Measurements from ENCODE around the gene RGMA.

RGMA gene

DNA sequence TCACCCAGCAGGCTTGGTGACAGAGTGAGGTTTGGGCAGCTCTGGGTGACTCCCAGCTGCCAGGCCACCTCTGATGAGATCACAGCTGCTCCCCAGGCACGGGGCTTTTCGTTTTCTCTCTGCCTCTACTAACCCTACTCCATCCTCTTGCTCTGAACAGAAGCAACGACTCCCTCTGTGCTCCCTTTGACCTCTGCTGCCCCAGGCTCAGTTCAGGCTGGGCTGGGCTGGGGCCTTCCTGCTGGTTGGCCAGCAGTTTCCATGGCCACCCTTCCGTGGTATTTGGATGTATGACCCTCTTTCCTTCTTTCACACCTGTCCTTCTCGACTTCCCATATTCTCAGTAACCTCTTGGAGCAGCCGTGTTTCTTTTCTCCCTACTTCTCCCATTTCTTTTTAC lies 8.6 kb downstream of the RGMA start:
- Mint-ChIP-seq H3K36me3 (no peaks in the 10 kb centered on the region), H3K27me3 (peaks cover 81% of the 10 kb centered on the region)
- no peak for ATAC-seq

DNA sequence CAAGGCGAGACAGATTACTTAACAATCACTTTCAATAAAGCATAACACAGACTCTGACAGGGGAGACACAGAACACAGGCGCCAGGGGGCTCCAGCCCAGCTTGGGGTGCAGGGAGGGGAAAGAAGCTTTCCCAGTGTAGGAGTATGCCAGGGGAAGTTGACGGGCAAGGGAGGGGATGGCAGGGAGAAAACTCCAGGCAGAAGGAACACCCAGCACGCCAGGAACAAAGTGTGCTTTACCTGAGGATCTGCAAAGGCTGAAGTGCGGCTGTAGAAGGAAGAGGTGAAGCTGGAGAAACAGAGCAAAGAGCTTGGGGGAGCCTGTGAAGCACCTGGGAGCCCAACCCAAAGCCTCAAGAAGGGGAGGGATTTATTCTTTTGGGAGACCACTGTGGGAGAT lies 12.1 kb downstream of the RGMA start:
- no peaks in the 10 kb centered on the region for H3K9me3 Mint-ChIP-seq
- ATAC-seq: no peak
- H3K27ac Mint-ChIP-seq: no peak overlapping the region
- peaks cover 15% of the 10 kb centered on the region for H3K4me1 Mint-ChIP-seq
- peaks cover 83% of the 10 kb centered on the region for H3K27me3 Mint-ChIP-seq
- no peaks in the 10 kb centered on the region for H3K36me3 Mint-ChIP-seq
- H3K4me3 Mint-ChIP-seq: no peak overlapping the region

More for the DNA sequence above, 8.6 kb downstream of the RGMA start:
- Mint-ChIP-seq H3K27ac (no peak overlapping the region), H3K4me1 (no peaks in the 10 kb centered on the region), H3K4me3 (no peak overlapping the region), H3K9me3 (no peaks in the 10 kb centered on the region)

DNA sequence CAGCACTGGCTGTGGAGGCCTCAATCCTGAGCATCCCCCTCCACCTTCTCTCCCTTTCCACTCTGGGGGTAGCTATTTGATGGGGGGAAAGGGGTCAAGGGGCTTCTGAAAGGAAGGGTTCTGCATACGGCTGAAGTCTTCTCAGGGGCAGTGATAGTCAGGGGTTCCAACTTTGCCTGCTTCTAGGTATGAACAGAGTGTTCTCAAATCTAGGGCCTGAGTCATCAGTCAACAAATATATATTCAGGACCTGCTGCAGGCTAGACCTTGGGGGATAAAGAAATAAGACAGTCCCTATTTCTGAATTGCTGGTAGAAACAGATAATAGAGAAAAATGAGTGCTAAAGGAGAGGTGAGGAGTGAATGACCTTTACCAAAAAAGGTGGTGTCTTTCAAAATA lies 12.8 kb downstream of the RGMA start:
- Mint-ChIP-seq H3K36me3 (no peaks in the 10 kb centered on the region), H3K9me3 (no peaks in the 10 kb centered on the region), H3K27me3 (peaks cover 83% of the 10 kb centered on the region), H3K4me1 (peaks cover 20% of the 10 kb centered on the region), H3K27ac (no peak overlapping the region), H3K4me3 (no peak overlapping the region)
- no peak for ATAC-seq

DNA sequence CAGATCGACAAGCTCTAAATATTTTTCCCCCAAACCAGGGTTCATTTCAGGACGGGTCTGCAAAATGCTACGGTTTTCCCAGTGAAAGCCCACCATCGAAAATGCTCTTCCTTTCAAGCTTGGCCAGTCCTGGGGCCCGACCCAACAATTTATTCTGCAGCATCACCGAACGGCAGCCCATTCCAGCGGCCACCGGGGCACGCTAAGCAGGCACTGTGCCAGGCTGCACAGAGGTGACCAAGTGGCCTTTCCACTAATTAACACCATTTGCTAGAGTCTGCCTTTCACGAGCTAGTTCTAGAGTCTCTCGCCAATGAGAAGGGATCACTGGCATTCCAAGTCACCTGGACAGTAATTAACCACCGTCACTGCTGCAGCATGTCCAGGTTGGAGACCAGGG lies 14.4 kb downstream of the RGMA start:
- Mint-ChIP-seq H3K36me3 (no peaks in the 10 kb centered on the region), H3K9me3 (no peaks in the 10 kb centered on the region), H3K4me1 (peaks cover 20% of the 10 kb centered on the region), H3K27me3 (peaks cover 77% of the 10 kb centered on the region), H3K27ac (no peak overlapping the region), H3K4me3 (no peak overlapping the region)
- no peak for ATAC-seq

DNA sequence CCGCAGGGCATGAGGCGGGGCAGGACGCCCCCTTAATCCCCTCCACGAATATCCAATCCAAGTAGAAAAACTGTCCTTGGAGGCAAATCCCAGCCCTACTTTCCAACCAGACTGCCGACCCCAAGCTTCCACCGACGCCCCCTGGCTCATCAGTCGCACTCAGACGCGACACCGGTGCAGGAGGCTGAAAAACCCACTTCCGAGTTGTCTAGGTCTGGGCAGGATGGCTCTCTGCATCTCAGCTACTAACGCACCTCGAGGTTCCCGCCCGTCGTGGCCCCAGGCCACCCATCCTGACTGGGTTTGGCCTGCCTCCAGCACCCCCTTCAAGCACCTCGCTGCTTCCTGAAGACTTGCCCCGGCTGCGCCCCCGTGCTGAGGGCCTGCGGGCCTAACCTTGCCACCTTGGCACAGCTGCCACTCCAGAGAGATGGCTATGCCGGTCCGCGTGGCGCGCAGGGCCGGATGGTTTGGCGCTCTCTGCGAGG lies 15.5 kb downstream of the RGMA start:
- no peak for ATAC-seq
- Mint-ChIP-seq H3K27ac (no peak overlapping the region), H3K4me1 (peaks cover 20% of the 10 kb centered on the region), H3K36me3 (no peaks in the 10 kb centered on the region), H3K27me3 (peaks cover 73% of the 10 kb centered on the region), H3K4me3 (peak overlapping the region; percentile 53), H3K9me3 (no peaks in the 10 kb centered on the region)

DNA sequence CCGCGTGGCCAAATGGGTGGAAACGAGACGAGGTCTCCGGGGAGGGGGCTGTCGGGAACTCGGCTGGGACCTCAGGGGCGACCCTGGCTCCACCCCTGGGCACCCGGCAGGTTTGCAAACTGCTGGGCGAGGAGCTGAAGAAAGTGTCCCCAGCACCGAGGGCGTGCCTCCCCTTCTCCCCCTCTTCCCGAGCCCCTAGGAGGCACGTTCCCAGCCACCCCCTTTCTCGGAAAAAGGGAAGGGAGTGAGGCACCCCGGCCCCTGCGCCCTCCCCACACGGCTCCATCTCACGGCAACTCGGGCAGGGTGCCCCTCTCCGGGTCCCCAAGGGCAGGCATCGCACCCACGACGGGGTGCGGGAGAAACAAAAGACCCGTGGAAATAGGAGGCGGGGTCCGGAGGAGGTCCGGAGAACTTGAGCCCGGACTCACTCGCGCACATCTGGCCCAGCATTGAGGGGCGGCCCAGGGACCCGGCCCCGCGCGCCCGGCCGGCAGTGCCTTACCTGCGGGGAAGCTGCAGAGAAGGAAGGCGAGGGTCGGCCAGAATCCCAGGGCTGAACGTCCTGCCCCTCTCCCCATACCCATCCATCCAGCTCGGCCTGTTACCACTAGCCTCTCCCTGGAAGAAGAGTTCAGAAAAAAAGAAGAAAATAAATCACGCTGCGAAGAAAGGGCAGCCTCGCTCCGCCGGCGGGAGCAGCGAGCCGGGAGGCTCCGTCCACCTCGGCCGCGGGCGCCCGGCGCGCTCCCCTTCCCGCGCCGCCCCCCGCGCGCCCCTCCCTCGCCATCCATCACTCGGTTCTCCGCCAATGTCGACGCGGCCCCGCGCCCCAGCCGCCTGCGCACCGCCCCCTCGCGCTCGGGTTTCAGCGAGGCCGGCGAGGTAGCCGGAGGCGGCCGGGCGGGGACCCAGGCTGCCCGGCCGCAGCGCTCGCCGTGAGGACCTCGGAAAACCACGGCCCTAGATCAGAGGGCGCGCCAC lies 16.3 kb downstream of the RGMA start:
- Mint-ChIP-seq H3K9me3 (no peaks in the 10 kb centered on the region), H3K27ac (no peak overlapping the region), H3K4me3 (no peak overlapping the region), H3K4me1 (peaks cover 20% of the 10 kb centered on the region), H3K36me3 (no peaks in the 10 kb centered on the region), H3K27me3 (peaks cover 73% of the 10 kb centered on the region)
- ATAC-seq: no peak

DNA sequence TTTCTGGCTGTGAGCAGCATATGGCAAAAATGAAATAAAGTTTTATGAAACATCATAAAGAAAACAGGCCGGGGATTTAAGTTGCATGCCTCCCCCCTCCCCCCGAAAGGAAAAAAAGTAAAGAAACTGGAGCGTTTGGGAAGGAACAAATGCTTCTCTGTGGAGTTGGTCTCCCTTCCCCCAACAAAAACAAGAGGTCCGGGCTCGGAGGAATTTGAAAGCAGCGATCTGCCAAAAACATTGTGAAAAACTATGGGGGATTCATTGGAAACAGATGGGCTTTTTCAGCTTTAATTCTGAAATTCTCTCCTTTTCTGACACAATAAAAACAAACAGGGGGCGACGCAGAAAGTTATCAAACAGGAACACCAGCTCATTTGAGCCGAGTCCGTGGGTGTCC lies 17.0 kb downstream of the RGMA start:
- peaks cover 68% of the 10 kb centered on the region for H3K27me3 Mint-ChIP-seq
- no peaks in the 10 kb centered on the region for H3K9me3 Mint-ChIP-seq
- no peak for ATAC-seq
- peaks cover 20% of the 10 kb centered on the region for H3K4me1 Mint-ChIP-seq
- H3K4me3 Mint-ChIP-seq: no peak overlapping the region
- no peaks in the 10 kb centered on the region for H3K36me3 Mint-ChIP-seq
- H3K27ac Mint-ChIP-seq: no peak overlapping the region

DNA sequence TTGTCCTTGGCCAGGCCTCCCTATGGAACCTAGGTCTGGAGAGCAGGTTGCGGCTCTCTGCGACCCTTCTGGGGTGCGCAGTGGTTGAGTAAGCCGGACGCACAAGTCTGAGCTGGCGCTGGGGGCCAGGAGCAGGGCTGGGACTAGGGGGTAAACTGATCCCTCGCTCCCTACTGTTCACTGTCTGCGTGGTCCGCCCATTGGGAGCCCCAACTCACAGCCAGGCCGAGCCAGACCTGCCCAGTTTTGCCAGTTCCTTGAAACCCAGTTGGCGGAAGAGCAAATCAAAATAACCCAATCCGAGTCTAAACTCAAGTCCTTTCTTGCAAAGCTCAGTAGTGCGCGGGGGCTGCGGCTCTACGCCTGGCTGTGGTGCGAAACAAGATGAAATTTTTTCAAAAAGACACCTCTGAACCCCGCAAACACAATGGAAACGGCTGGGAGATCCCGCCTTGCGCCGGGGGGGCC lies 17.5 kb downstream of the RGMA start:
- H3K4me3 Mint-ChIP-seq: no peak overlapping the region
- H3K9me3 Mint-ChIP-seq: no peaks in the 10 kb centered on the region
- H3K36me3 Mint-ChIP-seq: no peaks in the 10 kb centered on the region
- H3K27me3 Mint-ChIP-seq: peaks cover 63% of the 10 kb centered on the region
- H3K27ac Mint-ChIP-seq: no peak overlapping the region
- ATAC-seq: no peak
- peaks cover 20% of the 10 kb centered on the region for H3K4me1 Mint-ChIP-seq

DNA sequence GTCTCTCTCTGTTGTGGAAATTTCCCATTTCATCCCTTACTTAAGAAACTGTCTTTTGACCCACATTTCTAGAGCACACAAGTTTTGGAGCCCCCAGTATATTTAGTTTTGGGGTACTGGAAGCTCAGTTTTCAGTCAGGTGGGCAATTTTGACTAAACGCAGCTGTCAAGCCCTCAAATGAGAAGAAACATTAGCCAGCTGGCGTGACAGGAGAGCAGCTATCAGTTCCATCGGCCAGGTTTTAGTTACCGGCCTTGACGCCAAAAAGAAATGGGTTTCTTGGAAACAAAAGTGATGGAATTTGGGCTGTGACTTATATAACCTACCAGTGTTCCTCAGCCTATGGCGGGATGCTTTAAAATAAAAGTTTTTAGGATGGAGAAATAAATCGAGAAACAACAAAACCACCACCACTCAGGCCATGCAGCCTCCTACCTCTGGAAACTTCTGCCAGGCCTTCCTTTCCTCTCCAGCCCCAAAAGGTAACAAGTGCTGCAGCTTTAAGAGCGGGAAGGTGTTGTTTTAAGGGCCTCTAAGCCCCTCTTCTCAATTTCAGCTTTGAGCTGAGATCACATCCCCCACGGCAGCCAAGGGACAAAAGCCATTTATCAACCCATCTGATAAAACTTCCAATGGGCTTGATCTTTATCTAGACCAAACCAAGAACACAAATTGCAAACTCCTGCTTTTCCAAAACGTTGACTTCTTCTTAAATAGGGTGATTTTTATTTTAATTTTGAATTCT lies 18.3 kb downstream of the RGMA start:
- peaks cover 20% of the 10 kb centered on the region for H3K4me1 Mint-ChIP-seq
- no peaks in the 10 kb centered on the region for H3K9me3 Mint-ChIP-seq
- no peaks in the 10 kb centered on the region for H3K36me3 Mint-ChIP-seq
- no peak overlapping the region for H3K4me3 Mint-ChIP-seq
- ATAC-seq: no peak
- no peak overlapping the region for H3K27ac Mint-ChIP-seq
- peaks cover 55% of the 10 kb centered on the region for H3K27me3 Mint-ChIP-seq

DNA sequence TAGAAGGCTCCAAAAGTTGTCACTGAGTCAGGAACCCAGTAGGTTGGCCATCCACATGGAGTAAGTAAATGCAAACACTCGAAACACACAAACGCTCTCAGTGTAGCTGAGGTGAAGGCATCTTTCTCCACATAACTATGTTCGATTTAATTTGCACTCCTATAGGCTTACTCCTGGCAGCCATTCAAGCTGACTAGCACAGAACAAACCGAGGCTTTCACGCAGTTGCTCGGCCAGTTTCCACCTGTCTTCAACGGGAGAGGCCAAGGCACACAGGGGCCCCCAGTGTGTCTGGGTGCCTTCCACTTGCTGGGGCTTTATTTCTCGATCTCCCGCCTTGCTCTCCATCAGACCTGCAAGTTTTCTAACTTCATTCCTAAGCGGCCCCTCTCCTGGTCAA lies 18.9 kb downstream of the RGMA start:
- no peak overlapping the region for H3K27ac Mint-ChIP-seq
- H3K9me3 Mint-ChIP-seq: no peaks in the 10 kb centered on the region
- H3K27me3 Mint-ChIP-seq: peaks cover 49% of the 10 kb centered on the region
- H3K36me3 Mint-ChIP-seq: no peaks in the 10 kb centered on the region
- no peak for ATAC-seq
- peaks cover 20% of the 10 kb centered on the region for H3K4me1 Mint-ChIP-seq
- no peak overlapping the region for H3K4me3 Mint-ChIP-seq

DNA sequence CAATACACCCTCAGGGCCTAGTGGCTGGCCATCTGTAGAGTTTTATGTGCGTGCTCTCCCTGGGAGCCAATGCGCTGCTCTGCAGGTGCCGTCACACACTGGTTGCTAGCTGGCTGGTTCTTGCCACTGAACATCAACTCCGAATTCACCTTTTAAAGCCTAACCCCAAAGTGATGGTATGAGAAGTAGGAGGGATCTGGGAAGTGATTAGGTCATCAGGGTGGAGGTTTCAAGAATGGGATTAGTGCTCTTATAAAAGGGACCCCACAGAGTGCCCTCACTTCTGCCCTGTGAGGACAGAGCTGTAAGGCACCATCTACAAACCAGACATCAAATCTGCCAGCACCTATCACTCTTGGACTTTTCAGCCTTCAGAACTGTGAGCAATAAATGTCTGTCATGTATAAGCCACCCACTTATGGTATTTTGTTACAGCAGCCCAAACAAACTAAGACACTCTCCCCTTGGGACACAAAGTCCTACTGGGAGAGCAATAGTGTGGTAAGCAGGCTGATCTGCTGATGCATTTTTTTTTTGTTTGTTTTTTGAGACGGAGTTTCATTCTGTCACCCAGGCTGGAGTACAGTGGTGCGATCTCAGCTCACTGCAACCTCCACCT lies 20.3 kb downstream of the RGMA start:
- peaks cover 49% of the 10 kb centered on the region for H3K27me3 Mint-ChIP-seq

DNA sequence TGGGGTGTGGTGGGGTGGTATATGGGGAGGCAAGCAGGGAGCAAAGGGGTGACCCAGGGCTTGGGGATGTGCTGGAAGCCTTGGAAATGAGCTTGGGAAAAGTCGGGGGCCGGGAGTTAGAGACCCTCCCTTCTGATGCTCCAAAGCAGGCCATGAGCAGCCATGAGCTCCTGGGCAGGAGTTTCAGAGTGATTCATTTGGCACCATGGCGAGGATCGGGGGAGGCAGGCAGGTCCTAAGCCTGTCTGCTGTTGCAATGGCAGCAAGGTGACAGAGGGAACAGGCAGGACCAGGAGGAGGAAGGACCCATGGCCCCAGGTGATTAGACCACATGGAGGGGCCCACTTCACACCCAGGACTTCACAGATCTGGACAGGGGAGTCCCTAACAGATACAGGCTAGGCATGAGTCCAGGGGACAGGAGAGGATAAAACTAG lies 21.3 kb downstream of the RGMA start:
- Mint-ChIP-seq H3K27ac (no peak overlapping the region), H3K4me1 (peaks cover 13% of the 10 kb centered on the region), H3K36me3 (no peaks in the 10 kb centered on the region), H3K27me3 (peaks cover 49% of the 10 kb centered on the region), H3K9me3 (no peaks in the 10 kb centered on the region), H3K4me3 (no peak overlapping the region)
- no peak for ATAC-seq

More for the DNA sequence above, 20.3 kb downstream of the RGMA start:
- H3K9me3 Mint-ChIP-seq: no peaks in the 10 kb centered on the region
- H3K4me1 Mint-ChIP-seq: peaks cover 20% of the 10 kb centered on the region
- ATAC-seq: no peak
- H3K27ac Mint-ChIP-seq: no peak overlapping the region
- no peak overlapping the region for H3K4me3 Mint-ChIP-seq
- no peaks in the 10 kb centered on the region for H3K36me3 Mint-ChIP-seq

DNA sequence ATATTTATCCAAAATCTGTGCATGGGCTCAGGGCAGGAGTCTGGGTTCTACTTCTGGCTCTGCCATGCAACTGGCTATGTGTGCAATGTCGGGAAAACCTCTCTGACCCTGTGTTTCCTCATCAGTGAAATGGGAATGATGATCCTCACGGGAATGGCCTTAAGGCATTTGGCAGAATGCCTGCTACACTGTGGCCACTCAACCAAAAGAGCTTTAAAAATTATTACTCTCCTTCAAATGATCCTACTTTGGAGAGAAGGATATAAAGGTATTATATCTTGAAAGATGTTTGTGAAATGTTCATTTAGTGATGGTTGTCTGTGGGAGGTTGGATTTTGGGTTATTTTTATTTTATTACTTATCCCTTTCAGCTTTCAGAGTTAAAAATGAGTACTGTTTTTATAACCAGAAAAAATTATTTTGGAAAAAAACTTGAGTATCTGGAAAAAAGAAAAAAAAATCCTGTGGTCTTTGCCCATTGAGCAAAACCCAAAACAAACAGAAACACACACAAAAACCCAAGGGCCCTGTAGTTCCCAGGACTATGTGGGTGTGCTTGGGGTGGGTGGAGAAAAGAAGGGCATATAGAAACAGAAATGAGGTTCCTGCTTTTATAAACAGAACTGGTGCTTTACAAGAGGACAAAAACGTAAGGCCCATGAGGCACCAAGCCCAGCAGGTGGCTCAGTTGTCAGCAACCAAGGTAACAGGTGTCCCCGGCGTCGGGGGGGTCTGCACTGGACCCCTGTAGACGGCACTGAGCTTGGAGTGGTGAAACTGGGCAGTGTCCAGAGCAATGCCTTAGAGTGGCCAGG lies 22.0 kb downstream of the RGMA start:
- Mint-ChIP-seq H3K27ac (no peak overlapping the region), H3K4me1 (peaks cover 6% of the 10 kb centered on the region), H3K9me3 (no peaks in the 10 kb centered on the region), H3K36me3 (no peaks in the 10 kb centered on the region), H3K27me3 (peaks cover 49% of the 10 kb centered on the region), H3K4me3 (no peak overlapping the region)
- ATAC-seq: no peak

DNA sequence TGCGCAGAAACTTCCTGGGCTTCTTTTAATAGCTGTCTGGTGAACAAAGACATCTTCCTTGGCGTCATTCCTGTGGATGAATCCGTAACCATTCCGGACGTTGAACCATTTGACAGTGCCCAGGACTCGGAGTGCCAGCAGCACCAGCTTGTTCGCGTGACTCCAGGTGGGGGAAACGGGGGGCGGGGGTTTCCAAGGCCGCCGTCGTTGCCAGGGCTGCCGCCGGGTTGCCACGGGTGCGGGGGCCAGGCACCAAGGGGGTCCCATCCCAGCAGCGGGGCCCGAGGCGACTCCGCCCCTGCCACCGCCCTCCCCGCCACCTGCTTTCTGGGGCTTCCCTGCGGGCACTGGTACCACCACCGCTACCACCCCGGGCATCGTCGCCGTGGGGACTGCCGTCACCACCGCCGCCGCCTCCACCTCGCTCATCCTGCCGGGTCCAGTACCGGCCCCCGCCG lies 22.8 kb downstream of the RGMA start:
- Mint-ChIP-seq H3K9me3 (no peaks in the 10 kb centered on the region), H3K4me3 (no peak overlapping the region), H3K36me3 (no peaks in the 10 kb centered on the region), H3K27ac (no peak overlapping the region), H3K27me3 (peaks cover 46% of the 10 kb centered on the region), H3K4me1 (no peaks in the 10 kb centered on the region)
- peak; percentile 36 for ATAC-seq
